Panc1 (cell line): Measurements from ENCODE around the gene ERN1. TPM values are rescaled to one million over a fixed set of nuclear protein-coding genes. Genes with fewer than 3 reads are reported as not detected.

ENCODE experiments used
- ATAC-seq: fragments of 200-7000 bp; cut with Tn5 transposase; 2 replicates; pipeline ENCODE4 v1.9.1; 2020; ENCODE audit warnings: mild to moderate bottlenecking, moderate library complexity
- BruUV-seq: library from RNA; stranded (reverse); fragments of 400-500 nt; replicated peaks from 2 replicates; lab custom pipeline; 2021; lab: Mats Ljungman, UMichigan
- CTCF ChIA-PET: fragments of 300-600 bp; sonication (Branson Sonifier 250); formaldehyde crosslinking; loops from one replicate; lab custom pipeline; 2022; ENCODE audit warnings: antibody characterized with exemption; lab: Charles Lee
- POLR2A ChIA-PET: fragments of 300-600 bp; sonication (Branson Sonifier 250); formaldehyde crosslinking; loops from one replicate; lab custom pipeline; 2022; ENCODE audit warnings: antibody characterized with exemption; lab: Charles Lee
- DNase-seq: peaks from one replicate; pipeline ENCODE4 v3.0.0-alpha.2; 2010; ENCODE audit warnings: low read depth, low spot score
- H3K27ac ChIP-seq: 2 replicates; pipeline ENCODE4 v1.5.1; 2011; ENCODE audit warnings: mild to moderate bottlenecking, low read length, inconsistent platforms
- H3K27me3 ChIP-seq: fragments of 200-500 bp; sonication (Bioruptor generic); 2 replicates; pipeline ENCODE4 v1.6.0; 2014; ENCODE audit warnings: low read length, inconsistent platforms; ENCODE audit not compliant: control insufficient read depth, insufficient read depth
- H3K36me3 ChIP-seq: fragments of 200-500 bp; sonication (Bioruptor generic); 2 replicates; pipeline ENCODE4 v1.5.1; 2014; ENCODE audit warnings: inconsistent platforms, mild to moderate bottlenecking, low read length, moderate library complexity; ENCODE audit not compliant: control insufficient read depth, insufficient read depth
- H3K4me1 ChIP-seq: 2 replicates; pipeline ENCODE4 v1.5.1; 2011; ENCODE audit warnings: inconsistent platforms, mild to moderate bottlenecking, low read length, moderate library complexity; ENCODE audit not compliant: control insufficient read depth, insufficient read depth
- H3K4me3 ChIP-seq, 2 experiments: 2 replicates each; pipeline ENCODE4 v1.5.1; 2011 to 2012; ENCODE audit warnings: low read depth in 2 of 2, low read length in 2 of 2, mild to moderate bottlenecking in 2 of 2, inconsistent platforms in 1 of 2, moderate library complexity in 1 of 2
- H3K9me3 ChIP-seq: fragments of 200-500 bp; sonication (Bioruptor generic); 2 replicates; pipeline ENCODE4 v1.5.1; 2014; ENCODE audit warnings: low read depth, mild to moderate bottlenecking, inconsistent platforms, low read length, moderate library complexity; ENCODE audit not compliant: control insufficient read depth, insufficient read depth
- POLR2AphosphoS5 ChIP-seq: IDR thresholded peaks from 2 replicates; pipeline ENCODE4 v1.6.1; 2012; ENCODE audit warnings: mild to moderate bottlenecking, low read depth, low read length, moderate library complexity
- REST ChIP-seq, 2 experiments: IDR thresholded peaks; 2 replicates each; pipeline ENCODE4 v1.6.1; 2011 to 2012; ENCODE audit warnings: low read depth in 2 of 2, control low read depth in 1 of 2, low read length in 1 of 2, mild to moderate bottlenecking in 1 of 2, moderate library complexity in 1 of 2; ENCODE audit not compliant: insufficient read depth in 1 of 2
- SIN3A ChIP-seq: IDR thresholded peaks from 2 replicates; pipeline ENCODE4 v1.6.1; 2012; ENCODE audit warnings: low read depth, mild to moderate bottlenecking, low read length, moderate library complexity, borderline replicate concordance; ENCODE audit not compliant: insufficient read depth
- TCF7L2 ChIP-seq: IDR thresholded peaks from 2 replicates; pipeline ENCODE4 v1.6.1; 2011; ENCODE audit warnings: mild to moderate bottlenecking, low read depth, low read length, inconsistent platforms
- in situ Hi-C: cut with HindIII; loops from 2 replicates; pipeline ENCODE4 v1.10.0; 2016; ENCODE audit warnings: low sequenced_read_pairs, low pct_unique_long_range_greater_than_20kb
- intact Hi-C: fragments of 100-400 bp; cut with micrococcal nuclease; formaldehyde crosslinking; loops from one replicate; pipeline ENCODE4 v1.10.0; 2022; ENCODE audit not compliant: unreplicated experiment
- total RNA-seq: library from RNA; stranded (reverse); gene quantifications from one replicate; pipeline ENCODE4 v1.2.1, GENCODE V29; 2021; ENCODE audit not compliant: unreplicated experiment
- TF ChIP-seq, protein P1 (sequence below): fragments of 450-650 bp; IDR thresholded peaks from 2 replicates; pipeline ENCODE4 v1.5.1; 2017; ENCODE audit warnings: mild to moderate bottlenecking

Gene ERN1
- total RNA-seq, 1 experiment from 2014 or later, result 12.1 TPM

GRCh38 chr17:64152428-64153125, 22.6 kb upstream of the ERN1 start:
- H3K9me3 ChIP-seq, result no peaks in the 10 kb centered on the region
- TF ChIP-seq REST (IDR thresholded peaks at IDR 0.05; ENCODE audit: insufficient read depth in 1 of 2, low read depth in 2 of 2, low read length in 1 of 2), result no peak
- no peak for TF ChIP-seq SIN3A
- TF ChIP-seq POLR2AphosphoS5, result no peak
- no peak for TF ChIP-seq TCF7L2
- TF ChIP-seq, protein P1, sequence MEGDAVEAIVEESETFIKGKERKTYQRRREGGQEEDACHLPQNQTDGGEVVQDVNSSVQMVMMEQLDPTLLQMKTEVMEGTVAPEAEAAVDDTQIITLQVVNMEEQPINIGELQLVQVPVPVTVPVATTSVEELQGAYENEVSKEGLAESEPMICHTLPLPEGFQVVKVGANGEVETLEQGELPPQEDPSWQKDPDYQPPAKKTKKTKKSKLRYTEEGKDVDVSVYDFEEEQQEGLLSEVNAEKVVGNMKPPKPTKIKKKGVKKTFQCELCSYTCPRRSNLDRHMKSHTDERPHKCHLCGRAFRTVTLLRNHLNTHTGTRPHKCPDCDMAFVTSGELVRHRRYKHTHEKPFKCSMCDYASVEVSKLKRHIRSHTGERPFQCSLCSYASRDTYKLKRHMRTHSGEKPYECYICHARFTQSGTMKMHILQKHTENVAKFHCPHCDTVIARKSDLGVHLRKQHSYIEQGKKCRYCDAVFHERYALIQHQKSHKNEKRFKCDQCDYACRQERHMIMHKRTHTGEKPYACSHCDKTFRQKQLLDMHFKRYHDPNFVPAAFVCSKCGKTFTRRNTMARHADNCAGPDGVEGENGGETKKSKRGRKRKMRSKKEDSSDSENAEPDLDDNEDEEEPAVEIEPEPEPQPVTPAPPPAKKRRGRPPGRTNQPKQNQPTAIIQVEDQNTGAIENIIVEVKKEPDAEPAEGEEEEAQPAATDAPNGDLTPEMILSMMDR, result no peak
- CTCF ChIA-PET, result interaction anchor here (0.5 kb wide), 1 partner anchor 336 kb away, joined by 6 read pairs; no protein-coding TSS in a partner anchor
- H3K27ac ChIP-seq, result no peak overlapping the region
- POLR2A ChIA-PET, result no interaction called here
- ATAC-seq (no peak), DNase-seq (no peak)
- in situ Hi-C loops, result no loop called here
- BruUV-seq, result no TSS peak
- H3K4me1 ChIP-seq, result peaks cover 4% of the 10 kb centered on the region
- intact Hi-C loops, result no loop called here
- H3K4me3 ChIP-seq, result no peak overlapping the region
- no peaks in the 10 kb centered on the region; the same call in 1 of the 2 replicates for H3K36me3 ChIP-seq
- no peaks in the 10 kb centered on the region for H3K27me3 ChIP-seq

- Histone ChIP-seq H3K4me3 (no peak overlapping the region), H3K4me1 (peaks cover 10% of the 10 kb centered on the region), H3K9me3 (no peaks in the 10 kb centered on the region), H3K27me3 (no peaks in the 10 kb centered on the region), H3K36me3 (peaks cover 5% of the 10 kb centered on the region), H3K27ac (no peak overlapping the region)
- in situ Hi-C loops (no loop called here), intact Hi-C loops (no loop called here)
- BruUV-seq, result no TSS peak
- TF ChIP-seq REST (IDR thresholded peaks at IDR 0.05; ENCODE audit: insufficient read depth in 1 of 2, low read depth in 2 of 2, low read length in 1 of 2) (no peak), SIN3A (no peak), TCF7L2 (no peak), POLR2AphosphoS5 (no peak)
- TF ChIP-seq, protein P1, result no peak
- no peak for DNase-seq
- ChIA-PET POLR2A (no interaction called here), CTCF (no interaction called here)
- ATAC-seq, result no peak
These were observed 21.0 kb upstream of the ERN1 start for GRCh38 chr17:64151016-64151368.
